Fibroblast of pulmonary artery (primary cell): ENCODE results near the gene F2RL1.
"Not testable (repeated sequence)": the region's sequence is repeated elsewhere in the genome, so short reads cannot be mapped to it uniquely, and the experiment has no call there.

Experiments used
- DNase-seq: peaks from one replicate; pipeline ENCODE4 v3.0.0-alpha.2; 2010; ENCODE audit warnings: low read depth
- H3K4me3 ChIP-seq: replicated peaks from 2 replicates; pipeline ENCODE4 v1.5.1; 2011; ENCODE audit warnings: low read depth, mild to moderate bottlenecking, control low read depth, low read length, moderate library complexity
- TF ChIP-seq, protein P1 (sequence below): IDR thresholded peaks from 2 replicates; pipeline ENCODE4 v1.5.1; 2011; ENCODE audit warnings: mild to moderate bottlenecking, control low read depth, low read length, inconsistent platforms; ENCODE audit errors: missing control alignments

The F2RL1 gene, protein sequence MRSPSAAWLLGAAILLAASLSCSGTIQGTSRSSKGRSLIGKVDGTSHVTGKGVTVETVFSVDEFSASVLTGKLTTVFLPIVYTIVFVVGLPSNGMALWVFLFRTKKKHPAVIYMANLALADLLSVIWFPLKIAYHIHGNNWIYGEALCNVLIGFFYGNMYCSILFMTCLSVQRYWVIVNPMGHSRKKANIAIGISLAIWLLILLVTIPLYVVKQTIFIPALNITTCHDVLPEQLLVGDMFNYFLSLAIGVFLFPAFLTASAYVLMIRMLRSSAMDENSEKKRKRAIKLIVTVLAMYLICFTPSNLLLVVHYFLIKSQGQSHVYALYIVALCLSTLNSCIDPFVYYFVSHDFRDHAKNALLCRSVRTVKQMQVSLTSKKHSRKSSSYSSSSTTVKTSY

DNA sequence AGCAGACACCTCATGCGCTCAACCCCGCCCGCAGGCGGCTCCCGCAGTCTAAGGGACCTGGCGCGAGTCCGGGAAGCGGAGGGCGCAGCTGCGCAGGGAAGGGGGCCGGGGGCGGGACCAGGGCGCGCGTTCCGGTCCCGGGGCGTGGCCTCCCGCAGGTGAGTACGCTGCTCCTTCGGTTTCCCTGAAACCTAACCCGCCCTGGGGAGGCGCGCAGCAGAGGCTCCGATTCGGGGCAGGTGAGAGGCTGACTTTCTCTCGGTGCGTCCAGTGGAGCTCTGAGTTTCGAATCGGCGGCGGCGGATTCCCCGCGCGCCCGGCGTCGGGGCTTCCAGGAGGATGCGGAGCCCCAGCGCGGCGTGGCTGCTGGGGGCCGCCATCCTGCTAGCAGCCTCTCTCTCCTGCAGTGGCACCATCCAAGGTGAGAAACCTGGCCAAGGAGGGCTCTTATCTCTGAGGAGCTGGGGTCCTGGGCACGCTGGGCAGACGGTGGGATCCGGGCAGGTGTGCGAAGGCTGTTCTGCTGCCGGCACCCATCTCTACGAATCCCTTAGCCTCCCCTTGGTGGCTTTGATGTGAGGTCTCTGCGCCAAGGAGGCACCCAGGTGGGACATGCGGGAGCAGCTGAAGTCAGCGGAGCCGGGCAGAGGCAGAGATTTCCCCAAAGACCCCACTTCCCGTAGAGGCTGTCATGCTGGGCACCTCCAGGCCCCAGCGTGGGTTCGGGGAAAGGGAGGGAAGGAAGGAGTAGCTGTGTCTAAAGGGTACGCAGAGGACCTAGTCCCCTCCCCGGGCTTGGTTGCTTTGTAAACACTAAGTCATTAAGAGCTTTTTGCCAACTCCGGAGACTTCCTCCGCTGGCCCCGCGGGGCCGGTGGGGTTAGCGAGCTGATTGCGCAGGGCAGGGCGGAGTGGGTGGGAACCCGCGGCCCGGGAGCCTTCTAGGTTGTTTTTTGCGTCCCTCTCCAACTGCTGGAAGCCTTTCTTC is at the start of gene F2RL1:
TSS of gene F2RL1 (plus strand) at position 187 of the 988 bp plus-strand sequence. CDS start at position 340, 153 bp downstream.
- TF ChIP-seq, protein P1, sequence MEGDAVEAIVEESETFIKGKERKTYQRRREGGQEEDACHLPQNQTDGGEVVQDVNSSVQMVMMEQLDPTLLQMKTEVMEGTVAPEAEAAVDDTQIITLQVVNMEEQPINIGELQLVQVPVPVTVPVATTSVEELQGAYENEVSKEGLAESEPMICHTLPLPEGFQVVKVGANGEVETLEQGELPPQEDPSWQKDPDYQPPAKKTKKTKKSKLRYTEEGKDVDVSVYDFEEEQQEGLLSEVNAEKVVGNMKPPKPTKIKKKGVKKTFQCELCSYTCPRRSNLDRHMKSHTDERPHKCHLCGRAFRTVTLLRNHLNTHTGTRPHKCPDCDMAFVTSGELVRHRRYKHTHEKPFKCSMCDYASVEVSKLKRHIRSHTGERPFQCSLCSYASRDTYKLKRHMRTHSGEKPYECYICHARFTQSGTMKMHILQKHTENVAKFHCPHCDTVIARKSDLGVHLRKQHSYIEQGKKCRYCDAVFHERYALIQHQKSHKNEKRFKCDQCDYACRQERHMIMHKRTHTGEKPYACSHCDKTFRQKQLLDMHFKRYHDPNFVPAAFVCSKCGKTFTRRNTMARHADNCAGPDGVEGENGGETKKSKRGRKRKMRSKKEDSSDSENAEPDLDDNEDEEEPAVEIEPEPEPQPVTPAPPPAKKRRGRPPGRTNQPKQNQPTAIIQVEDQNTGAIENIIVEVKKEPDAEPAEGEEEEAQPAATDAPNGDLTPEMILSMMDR = no peak

DNA sequence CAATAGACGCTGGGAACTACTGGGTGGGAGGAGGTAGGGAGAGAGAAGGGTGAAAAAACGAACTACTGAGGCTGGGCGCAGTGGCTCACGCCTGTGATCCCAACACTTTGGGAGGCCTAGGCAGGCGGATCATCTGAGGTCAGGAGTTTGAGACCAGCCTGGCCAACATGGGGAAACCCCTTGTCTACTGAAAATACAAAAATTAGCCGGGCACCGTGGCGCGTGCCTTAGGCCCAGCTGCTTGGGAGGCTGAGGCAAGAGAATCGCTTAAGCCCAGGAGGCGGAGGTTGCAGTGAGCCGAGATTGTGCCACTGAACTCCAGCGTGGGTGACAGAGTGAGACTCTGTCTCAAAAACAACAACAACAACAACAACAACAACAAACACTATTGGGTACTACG is 47.8 kb upstream of the F2RL1 start:
- DNase-seq, H3K4me3 ChIP-seq: not testable (repeated sequence)

More for the DNA sequence above, at the start of gene F2RL1:
- peak; percentile 75 for DNase-seq
- peak within 1 kb of the TSS; percentile 83 for H3K4me3 ChIP-seq

DNA sequence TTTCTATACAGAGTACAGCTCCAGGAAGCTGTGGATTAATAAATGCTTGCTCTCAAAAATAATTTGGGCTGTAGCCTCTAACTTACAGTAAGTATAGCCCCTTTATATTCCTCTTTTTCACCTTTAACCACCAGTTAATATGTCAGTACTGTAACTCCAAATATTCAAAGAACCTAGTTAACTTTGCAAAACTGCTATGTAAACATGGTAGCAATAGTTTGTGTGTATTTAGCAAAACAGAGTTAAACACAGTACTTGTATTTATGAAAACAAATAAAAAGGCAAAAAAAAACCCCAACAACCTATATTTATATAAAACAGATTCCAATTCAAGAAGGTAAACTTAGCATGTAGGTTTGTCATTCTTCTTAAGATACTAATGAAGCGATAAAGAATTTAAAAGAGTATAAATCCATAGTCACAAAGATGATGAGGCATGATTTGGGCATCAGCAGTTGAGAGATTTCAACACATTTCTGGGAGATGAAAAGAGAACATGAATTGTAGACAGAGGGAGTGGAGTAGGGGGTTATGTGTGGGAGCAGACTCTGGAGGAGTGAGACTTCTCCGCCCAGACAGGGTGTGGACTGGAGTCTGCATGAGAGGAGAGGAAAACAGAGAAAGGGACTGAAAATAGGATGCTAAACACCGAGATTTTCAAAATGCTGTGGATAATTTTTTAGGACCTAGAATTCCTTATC is 47.0 kb upstream of the F2RL1 start:
- peak; percentile 79 for DNase-seq
- TF ChIP-seq, protein P1 = no peak
- no peak overlapping the region for H3K4me3 ChIP-seq

DNA sequence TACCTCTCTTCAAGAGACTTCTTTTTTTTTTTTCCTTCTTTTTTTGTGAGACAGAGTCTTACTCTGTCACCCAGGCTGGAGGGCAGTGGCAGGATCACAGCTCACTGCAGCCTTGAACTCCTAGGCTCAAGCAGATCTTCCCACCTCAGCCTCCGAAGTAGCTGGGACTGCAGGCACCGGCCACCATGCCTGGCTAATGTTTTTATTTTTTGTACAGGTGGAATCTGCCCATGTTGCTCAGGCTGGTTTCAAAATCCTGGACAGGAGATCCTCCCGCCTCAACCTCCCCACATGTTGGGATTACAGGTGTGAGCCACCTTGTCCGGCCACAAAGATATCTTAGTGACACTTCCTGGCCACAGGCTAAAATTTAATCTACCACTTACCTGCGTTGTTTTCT is 42.9 kb upstream of the F2RL1 start:
- no peak for DNase-seq
- no peak overlapping the region for H3K4me3 ChIP-seq
- TF ChIP-seq, protein P1 = no peak

DNA sequence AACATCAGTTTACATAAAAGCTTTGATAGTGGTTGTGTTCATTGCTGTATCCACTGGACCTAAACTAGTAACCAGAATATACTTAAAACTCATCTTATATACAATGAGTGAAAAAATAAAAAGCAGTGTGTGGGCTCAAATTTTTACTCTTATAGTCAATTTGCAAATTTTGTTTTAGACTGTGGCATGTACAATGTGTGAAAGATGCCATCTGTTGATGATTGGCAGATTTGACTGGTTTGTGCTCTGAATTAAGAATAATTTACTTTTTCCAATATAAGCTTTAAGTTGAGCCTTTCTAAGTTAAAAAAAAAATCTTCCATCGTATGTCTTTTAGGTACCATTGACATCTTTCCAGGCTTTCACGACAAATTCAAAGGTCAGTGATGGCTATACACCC is 42.4 kb upstream of the F2RL1 start:
- no peak overlapping the region for H3K4me3 ChIP-seq
- no peak for DNase-seq
- TF ChIP-seq, protein P1 = no peak

DNA sequence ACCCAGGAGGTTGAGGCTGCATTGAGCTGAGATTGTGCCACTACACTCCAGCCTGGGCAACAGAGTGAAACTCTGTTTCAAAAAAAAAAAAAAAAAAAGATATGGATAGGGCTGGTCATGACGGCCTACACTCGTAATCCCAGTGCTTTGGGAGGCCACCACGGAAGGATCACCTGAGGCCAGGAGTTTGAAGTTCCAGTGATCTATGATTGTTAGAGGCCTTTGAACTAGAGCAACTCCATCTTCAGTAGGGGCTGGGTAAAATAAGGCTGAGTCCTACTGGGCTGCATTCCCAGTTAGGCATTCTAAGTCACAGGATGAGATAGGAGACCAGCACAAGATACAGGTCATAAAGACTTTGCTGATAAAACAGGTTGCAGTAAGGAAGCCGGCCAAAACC is 38.2 kb upstream of the F2RL1 start:
- not testable (repeated sequence) for H3K4me3 ChIP-seq, DNase-seq

DNA sequence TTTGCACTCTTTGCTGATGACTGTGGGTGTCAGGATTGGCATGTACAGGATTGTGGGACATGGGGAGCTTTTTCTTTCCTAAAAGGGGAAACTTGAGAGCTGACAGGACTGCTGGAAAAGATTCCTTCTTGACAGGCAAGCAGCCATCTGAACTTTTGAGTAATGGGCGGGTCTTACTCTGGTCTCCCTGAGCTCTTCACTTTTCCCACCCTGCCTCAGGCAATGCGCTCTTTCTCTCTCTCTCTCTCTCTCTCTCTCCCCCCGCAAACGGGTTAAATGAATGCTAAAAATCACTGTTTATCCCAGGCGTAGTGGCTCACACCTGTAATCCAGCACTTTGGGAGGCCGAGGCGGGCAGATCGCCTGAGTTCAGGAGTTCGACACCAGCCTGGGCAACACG is 37.1 kb upstream of the F2RL1 start:
- no peak for DNase-seq
- TF ChIP-seq, protein P1 = no peak
- no peak overlapping the region for H3K4me3 ChIP-seq
